ENCODE measurements around the gene ESR1.
A peak's percentile ranks its signal among the peaks of the same experiment; 100 is the strongest.
"Not testable (repeated sequence)": the region's sequence is repeated elsewhere in the genome, so short reads cannot be mapped to it uniquely, and the experiment has no call there.

The ESR1 gene

DNA sequence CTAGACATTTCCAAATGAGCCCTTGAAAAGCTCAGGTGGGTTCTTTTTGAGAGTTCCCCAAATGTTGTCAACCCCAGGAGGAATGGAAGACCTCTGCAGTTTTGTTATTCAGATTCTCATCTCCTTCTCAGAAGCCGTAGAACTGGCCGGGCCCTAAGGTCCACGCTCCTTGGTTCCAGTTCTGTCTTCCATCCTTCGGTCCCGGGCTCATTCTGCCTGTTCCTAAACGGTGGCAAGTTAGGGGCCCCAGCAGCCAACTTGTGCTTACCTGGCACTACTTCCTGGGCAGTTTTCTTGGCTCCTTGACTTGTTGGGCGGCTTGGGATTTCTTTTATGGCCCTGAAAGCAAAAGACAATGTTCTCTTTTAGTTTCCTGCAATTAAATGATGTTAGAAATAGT is 6.4 kb downstream of the ESR1 start:
- DNase-seq (ENCODE audit: low read depth), result no peak

DNA sequence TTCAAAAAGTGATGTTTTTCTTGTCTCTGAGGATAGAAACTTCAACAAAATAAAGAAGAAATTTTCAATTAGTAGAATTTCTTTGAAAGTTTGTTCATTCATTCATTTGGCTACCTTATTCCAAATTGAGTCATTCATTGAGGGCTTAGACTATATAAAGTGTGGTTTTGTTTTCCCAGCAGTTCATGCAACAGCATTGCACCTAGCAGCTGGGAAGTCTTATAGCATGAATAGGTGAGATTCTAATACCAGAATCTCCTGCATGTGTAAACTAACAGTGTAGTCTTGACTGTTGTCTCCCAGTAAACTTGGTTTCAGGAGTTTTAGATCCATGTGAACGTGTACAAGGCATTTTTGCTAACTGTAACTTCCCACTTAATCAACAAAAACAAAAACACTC is 7.1 kb downstream of the ESR1 start:
- no peak for DNase-seq (ENCODE audit: low read depth)

DNA sequence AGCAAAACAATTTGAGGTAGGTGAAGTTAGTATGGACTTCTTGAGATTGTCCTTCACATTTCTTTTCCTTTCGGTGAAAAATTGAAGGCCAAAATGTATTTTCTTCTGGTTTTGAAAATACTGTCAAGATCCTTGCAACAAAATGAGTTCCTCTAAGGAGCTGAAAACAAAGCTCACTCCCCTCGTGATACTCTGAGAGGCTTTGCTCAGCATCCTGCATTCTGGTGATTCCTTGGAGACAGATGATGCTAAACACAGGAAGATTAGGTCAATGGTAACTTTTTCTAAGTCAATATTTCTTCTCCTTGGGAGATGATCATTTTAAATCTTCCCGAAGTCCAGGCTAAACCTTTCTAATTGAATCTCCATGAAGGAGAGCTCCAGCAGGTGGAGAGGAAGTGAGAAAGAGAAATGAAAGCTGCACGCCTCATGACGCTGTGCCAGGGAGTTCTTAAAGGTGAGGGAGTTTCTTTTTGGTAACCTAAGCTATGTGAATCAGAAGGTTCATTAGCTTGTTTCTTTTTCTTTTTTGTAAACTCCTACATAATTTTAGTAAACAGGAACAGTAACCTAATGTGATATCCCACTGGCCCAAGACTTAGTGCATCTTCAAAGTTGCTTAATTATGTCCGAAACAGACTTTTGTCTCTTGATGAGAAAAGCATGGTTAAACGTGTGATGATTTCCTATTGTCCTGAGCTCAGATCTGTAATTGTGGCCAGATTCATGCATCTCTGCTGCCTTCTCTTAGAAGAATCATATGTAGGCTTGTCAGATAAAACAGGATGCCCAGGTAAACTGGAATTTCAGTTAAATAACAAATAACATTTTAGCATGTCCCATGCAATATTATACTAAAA is 15.0 kb downstream of the ESR1 start:
- no peak for DNase-seq (ENCODE audit: low read depth)

DNA sequence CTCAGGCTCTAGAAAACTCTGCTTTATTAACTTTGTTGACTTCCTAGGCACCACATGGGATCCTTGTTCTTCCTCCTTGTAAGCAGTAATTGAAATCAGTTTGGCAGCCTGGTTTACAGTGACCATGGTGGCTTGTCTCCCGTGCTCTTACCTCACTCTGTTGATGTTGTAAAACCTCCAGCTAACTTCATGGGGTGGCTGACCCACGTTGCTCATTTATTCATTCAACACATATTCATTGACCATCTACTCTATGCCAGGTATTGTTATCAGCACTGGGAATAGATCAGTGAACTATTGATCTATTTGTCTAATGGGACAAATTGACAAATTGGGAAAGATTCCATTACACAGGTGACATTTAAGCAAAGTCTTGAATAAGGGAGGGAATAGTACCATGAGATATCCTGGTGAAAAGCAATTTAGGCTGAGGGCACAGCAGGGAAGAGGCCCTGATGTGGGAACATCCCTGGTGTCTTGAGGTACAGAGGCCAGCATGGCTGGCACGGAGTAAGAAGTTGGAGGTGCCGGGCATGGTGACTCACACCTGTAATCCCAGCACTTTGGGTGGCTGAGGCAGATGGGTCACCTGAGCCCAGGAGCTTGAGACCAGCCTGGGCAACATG is 19.1 kb downstream of the ESR1 start:
- no peak for DNase-seq (ENCODE audit: low read depth)

DNA sequence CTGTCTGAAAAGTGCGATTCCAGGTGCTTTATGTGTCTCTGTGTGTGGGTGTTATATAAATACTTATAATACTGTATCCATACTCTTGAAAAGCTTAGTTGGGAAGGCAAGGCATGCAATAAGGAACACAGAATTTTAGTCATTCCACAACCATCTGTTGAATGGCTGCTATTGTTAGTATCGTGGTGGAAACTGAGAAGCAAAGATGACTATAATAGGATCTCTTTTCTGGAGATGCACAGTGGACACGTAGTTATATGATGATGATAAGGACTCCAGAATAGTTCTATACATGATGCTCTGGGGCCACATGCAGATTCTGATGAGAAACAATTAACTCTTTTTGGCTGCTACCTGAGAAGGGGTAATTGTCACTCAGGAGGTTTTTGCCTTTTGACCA is 25.2 kb downstream of the ESR1 start:
- no peak for DNase-seq (ENCODE audit: low read depth)

DNA sequence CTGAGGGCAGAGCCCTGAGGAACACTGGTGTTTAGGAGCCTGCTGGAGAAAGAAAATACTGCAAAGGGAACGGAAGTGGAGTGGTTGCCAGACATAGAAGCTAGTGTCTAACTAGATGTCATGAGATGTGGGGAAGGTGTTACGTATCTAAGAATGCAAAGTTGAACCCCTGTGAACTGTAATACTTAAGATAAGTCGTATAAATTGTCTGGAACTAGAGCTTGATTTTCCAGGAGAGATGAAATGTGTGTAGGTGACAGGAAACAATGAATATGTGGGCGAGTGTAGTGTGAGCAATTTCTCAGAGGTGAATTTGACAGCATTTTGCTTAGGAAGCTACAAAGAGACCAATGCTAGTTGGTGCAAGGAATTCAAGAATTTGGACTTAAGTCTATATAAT is 27.9 kb downstream of the ESR1 start:
- no peak for DNase-seq (ENCODE audit: low read depth)

DNA sequence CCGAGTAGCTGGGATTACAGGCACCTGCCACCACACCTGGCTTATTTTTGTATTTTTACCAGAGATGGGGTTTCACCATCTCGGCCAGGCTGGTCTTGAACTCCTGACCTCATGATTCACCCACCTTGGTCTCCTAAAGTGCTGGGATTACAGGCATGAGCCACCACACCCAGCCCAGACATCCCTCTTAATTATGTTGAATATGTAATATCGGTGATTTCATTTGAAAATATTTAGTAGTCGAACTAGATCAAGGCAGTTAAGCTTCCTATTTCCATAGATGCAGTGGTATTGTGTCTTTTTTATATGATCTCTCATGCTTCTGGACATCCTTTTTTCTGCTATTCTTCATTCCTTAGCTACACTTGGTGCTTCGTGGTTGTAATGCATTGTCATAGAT is 29.7 kb downstream of the ESR1 start:
- no peak for DNase-seq (ENCODE audit: low read depth)

DNA sequence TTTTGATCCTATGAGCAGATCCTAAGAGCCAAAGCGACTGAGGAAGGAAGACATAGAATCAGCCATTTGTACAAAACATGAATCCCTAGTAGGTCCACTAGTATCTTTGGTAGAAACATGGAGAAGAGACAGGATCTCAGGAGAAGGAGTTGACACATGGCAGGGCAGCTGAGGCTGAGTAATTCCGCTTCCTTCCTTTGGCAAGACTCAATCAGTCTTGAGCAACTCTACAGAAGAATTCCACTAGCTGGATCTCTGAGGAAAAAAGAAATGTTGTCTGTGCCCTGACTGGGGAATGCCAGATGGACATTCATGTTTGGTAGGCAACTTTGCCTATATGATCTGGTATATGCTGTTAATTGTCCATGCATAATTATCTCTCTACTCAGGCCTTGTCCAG is 35.3 kb downstream of the ESR1 start:
- no peak for DNase-seq (ENCODE audit: low read depth)

DNA sequence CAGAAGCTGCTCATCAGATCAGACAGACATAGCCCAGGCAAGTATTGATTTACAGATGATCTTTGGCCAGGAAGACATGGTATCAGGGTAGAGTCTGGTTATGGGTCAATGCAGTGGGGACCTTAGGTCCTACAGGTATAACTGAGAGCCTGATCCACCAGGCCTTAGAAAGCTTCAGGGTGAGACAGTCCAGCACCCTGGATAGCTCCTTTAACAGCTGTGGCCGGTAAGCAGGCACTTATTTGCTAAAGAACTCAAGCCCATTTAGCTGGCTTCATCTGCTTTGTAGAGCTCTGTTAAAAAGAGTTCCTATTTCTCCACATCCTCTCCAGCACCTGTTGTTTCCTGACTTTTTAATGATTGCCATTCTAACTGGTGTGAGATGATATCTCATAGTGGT is 39.6 kb downstream of the ESR1 start:
- peak; percentile 13 for DNase-seq (ENCODE audit: low read depth)

DNA sequence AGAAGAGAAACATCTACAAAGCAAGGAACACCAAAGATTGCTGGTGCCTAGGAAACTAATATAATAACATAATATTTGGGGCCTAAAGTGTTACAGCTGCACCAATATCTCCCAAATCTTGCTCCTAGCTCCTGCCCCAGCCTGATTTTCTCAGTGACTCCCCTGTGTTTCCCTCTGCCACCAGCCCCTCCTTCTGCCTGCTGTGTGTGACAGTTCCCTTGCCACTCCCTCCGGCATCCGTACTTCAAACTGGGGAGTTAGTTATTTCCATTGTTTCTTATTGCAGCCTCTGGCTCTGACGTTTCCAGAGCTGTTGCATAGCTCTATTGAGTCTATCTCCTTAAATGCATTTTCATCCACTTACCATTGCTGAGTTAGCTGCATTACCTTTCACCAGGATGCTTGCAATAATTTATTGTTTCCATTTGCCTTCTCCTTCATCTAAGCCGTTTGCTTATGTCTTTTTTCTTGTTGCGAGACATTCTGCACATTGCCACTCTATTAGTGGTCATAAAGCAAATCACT is 43.1 kb downstream of the ESR1 start:
- DNase-seq (ENCODE audit: low read depth), result no peak

DNA sequence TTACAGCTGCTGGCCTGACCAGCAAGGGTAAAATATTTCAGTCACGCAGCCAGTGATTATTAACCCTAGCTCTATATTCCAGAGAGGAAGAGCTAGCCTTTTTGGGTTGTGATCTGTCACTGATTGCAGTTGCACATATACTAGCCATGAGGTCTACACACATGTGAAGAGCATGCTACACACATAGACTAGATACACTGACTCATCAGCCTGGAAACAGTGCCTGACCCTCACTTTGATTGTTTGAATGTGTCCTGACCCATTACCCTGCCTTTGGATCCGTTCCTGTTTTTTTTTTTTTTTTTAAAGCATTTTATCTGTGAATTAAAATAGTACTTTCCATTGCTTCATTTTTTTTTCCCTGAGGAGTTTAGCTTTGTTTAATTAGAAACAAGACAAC is 50.8 kb downstream of the ESR1 start:
- DNase-seq (ENCODE audit: low read depth), result no peak

DNA sequence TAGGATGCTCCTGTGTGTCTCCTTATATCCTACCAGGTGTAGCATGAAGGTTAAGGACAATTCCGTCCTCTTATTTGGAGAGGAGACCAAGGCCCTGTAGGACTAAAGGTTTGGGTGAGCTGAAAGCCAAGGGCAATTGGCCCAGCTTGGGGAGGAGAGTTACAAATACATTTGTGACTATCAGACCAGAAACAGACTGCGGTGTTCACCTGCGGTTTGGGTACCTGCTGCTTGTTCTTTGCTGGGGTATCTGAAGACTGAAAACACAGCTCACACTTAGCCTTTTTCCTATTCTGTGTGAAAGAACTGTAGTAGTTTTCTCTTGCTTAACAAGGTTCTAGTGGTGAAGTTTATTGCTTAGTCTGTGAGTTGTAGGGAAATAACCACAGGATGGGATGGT is 55.0 kb downstream of the ESR1 start:
- DNase-seq (ENCODE audit: low read depth), result no peak

DNA sequence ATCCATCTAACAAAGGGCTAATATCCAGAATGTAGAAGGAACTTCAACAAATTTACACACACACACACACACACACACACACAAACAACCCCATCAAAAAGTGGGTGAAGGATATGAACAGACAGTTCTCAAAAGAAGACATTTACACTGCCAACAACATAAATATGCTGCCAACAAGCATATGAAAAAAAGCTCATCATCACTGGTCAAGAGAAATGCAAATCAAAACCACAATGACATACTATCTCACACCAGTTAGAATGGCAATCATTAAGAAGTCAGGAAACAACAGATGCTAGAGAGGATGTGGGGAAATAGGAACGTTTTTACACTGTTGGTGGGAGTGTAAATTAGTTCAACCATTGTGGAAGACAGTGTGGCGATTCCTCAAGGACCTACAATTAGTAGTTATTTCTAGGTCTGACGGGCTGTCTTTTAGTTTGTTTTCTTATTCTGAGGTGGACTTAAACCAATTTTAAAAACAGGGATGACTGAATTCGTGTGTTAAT is 59.9 kb downstream of the ESR1 start:
- DNase-seq (ENCODE audit: low read depth), result not testable (repeated sequence)

DNA sequence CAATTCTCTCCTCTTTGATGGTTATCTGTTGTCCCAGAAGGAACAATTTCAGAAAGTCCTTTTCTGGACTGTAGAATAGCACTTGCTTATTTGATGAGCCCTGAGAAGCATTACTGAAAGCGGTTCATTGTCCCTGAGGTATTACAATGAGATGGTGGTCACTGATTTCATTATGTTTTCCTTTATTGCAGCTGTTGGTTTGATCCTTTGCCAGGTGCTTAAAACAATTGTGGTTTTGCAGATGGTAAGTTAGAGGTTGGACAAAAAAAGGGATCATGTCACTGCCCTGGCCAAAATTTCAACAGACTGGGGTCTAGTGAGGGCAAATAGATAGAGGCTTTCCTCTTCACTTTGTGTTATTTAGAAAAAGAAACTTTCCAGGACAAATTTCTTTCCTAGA is 61.9 kb downstream of the ESR1 start:
- no peak for DNase-seq (ENCODE audit: low read depth)

DNA sequence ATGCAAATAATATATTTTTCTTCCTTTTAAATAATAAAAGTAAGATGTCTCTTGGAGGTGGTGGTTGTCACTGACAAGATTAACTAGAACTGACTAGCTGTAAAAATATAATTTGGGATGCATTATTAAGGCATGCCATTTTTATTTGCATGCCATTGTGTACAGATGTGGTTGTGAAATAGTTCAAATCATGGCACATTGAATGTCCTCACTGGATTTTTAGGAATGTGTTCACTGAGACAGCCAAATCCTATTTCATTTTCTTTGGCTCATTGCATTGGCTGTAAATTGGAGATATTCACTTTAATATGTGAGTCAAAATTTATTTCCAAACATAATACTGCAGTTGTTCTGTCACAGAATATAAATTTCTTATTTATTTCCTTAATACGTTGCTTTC is 62.3 kb downstream of the ESR1 start:
- DNase-seq (ENCODE audit: low read depth), result no peak

DNA sequence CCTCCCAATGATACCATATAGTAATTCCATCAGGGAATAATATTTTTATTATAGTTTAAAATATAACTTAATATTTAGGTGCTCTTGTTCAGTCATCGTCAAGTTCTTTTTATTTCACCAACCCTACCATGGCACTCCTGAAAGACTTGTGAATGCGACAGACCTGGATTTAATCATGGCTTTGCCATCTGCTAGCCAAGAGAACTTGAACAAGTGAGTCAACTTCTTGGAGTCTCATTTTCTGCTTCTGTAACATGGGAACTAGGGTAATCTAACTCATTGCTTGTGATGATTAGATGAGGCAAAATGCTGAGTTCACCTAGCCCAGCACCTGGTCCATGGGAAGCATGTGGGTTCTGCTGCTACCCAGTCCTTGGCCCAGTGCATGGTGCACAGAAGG is 62.9 kb downstream of the ESR1 start:
- no peak for DNase-seq (ENCODE audit: low read depth)

DNA sequence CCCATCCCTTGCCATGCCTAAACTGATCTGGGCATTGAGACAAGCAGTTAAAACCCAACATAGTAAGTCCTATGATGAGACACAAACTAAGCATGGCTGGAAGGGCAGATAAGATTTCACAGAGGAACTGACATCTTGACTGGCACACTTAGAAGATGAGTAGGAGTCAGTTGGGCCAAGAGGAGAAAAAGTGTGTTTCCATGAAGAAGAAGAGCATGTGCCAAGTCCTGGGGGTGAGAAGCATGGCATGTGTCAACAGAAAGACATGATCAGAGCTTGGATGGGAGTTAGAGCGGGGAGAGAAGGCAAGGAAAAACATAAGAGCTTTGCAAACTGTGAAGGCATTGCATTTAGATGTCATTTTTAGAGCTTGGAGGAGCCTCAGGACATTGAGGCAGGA is 68.0 kb downstream of the ESR1 start:
- DNase-seq (ENCODE audit: low read depth), result no peak

DNA sequence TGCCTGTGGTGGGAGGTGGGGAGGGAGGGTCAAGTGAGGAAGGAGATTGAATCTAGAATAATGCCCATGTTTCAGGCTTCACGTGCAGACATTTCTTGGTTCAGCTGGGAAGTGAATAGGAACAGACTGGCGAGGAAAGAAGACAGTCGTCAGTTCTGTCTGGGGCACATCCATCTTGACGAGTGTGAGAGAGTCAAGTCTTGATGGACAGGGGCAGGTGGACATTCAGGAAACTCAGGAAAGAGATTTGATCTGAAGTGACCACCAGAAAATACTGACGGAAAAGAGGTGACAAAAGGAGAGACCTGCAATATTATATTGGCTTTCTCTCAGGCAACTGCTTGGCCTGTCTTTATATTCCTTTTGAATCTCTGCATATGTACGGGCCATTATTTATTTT is 68.6 kb downstream of the ESR1 start:
- no peak for DNase-seq (ENCODE audit: low read depth)

DNA sequence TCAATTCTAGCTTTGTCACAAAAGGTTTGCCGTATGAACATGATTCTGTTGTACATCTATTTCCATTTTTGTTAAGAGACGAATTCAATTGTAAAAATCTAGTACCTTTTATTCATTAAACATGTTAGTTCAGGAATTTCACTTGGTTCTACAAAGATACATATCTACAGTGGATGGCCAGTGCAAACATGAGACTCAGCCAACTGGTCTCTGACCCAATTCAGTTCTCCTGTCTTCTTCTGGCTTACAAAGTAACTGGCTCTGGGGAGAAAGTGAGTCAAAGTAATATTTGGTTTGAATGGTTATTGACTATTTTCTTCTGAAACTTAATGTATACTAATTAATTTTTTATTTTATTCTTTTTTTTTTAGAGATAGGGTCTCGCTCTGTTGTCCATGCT is 70.0 kb downstream of the ESR1 start:
- no peak for DNase-seq (ENCODE audit: low read depth)

DNA sequence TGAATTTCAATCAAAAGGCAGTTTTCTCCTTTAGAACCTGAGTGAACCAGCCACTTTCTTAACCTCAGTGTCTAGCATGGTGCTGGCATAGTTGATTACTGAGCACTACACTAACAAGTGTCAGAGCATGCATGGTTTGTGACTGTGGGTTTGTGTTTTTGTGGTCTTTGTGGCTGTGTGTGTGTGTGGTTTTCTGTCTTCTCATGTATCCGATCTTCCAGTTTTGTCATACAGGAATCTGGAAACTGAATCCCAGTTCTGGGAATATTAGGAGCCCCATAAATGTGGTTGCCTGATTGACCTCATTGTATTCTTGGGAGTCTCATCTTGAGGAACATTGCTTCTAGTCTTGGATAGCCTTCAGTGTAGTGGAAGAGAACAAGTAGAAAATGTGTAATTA is 73.7 kb downstream of the ESR1 start:
- no peak for DNase-seq (ENCODE audit: low read depth)

DNA sequence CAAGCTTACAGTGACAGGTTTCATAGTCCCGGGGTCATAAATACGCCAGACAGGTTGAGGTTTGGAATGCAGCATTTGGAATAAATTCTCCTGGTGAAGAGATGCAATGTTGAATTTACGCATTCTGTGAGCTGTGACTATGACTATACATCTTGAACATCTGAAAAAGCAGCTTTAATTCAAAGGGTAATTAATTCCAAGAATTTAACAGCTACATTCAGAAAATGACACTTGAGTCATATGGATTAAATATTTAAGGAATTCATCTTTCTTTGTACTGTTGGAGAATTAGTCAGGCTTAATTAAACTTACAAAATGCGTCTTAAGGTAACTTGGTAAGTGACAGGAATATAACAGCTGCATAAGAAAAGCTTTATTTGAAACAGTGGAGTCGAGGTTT is 74.7 kb downstream of the ESR1 start:
- no peak for DNase-seq (ENCODE audit: low read depth)

DNA sequence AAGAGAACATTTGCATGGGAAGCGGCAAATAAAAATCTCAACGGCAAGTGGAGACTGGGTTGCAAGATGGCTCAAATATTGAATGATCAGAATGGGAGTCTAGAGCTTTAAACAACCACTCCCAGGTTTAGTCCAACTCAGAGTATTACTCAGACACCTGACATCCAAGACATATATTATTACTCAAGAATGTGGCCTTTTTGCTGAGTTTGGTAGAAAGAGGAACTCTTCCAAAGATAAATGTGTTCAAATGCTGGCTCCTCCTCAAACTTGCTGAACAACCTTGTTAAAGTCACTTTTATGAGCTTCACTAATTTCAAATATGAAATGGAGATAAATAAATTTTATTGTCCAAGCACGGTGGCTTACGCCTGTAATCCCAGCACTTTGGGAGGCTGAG is 77.8 kb downstream of the ESR1 start:
- no peak for DNase-seq (ENCODE audit: low read depth)

DNA sequence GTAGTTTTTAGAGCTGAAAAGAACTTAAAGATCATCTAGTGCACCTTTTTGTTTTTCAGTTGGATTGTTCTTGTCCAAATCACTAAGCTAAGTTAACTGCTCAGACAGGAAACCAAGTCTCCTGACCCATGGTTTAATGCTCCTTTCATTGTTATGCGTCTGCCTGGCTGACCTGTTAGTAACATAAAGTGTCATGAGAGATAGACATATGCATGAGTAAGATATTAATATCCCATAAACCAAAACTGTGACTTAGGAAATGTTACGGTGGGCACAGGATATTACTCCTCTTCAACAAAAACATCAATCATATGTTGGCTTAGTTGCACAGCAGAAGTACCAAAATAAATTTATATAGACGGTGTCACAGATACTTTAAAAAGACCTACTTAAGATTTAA is 84.0 kb downstream of the ESR1 start:
- DNase-seq (ENCODE audit: low read depth), result no peak

DNA sequence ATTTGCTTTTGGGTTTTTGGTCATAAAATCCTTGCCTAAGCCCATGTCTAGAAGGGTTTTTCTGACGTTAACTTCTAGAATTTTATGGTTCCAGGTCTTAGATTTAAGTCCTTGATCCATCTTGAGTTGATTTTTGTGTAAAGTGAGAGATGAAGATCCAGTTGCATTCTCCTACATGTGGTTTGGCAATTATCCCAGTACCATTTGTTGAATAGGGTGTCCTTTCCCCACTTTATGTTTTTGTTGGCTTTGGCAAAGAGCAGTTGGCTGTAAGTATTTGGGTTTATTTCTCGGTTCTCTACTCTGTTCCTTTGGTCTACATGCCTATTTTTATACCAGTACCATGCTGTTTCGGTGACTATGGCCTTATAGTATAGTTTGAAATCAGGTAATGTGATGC is 86.9 kb downstream of the ESR1 start:
- DNase-seq (ENCODE audit: low read depth), result not testable (repeated sequence)
